CD4-positive, alpha-beta T cell treated with Interferon alpha-2 for 1 hour (primary cell): Measurements from ENCODE around the gene MYL6B.

Source experiments
- DNase-seq, 2 donors: peaks; one replicate each; pipeline ENCODE4 v3.0.0-alpha.2; 2020 to 2022

MYL6B gene

DNA sequence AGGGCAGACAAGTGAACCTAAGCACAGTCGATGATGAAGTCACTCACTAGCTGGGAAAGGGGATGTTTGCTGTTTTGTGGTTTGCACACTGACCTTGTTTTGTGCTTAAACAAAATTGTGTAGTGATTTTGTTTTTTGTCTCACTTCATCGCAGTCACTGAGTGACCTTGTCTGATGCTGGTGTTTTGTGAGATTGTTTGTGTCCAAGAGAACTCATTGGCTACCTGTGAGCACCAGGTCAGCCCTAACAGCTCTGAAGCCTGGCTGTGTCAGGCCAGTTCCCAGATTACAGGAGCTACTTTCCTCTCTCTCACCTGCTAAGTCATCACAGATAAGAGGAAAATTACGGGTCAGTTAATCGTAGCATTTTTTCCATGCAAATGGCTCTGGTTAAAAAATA is 28.3 kb upstream of the MYL6B start:
- no peak for DNase-seq

DNA sequence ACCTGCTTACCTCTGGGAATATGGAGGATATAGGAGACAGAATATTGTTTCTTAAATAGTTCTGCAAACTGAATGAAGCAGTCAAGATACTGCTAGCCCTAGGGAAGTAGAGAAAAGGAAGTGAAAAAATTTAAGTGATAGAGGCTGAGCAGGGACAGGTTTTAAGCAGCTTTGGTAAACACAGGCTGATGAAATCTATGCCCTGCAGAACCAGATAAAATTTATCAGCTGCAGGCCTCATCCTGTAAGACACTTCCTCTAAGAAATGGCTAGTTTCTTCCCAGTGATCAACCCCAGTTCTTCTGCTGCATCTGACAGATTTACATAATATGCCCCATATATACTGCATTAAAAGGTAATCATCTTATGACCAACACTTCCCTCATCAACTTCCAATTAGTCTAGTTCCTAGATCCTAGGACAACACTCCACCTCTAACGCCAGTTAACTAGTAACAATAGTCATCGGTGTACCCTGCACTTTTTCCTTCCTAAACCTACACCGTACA is 25.6 kb upstream of the MYL6B start:
- no peak for DNase-seq

DNA sequence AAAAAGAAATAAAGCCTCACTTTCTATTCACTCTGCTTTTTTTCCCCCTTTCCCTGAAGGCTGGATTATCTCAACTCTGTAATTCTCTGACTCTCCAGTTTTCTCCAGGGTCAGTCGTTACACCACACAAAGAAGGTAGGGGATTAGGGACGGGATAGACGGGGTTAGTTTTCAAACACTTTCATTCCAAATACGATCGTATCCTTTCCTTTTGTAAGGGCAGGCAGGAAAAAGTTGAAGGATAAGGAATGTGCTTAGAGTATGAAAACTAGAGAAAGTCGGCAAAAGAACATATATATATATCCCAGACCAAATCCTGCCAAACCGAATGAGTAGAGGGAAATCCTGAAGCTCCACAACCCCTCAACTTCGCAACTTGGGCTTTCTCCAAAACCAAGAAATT is 24.9 kb upstream of the MYL6B start:
- no peak for DNase-seq

DNA sequence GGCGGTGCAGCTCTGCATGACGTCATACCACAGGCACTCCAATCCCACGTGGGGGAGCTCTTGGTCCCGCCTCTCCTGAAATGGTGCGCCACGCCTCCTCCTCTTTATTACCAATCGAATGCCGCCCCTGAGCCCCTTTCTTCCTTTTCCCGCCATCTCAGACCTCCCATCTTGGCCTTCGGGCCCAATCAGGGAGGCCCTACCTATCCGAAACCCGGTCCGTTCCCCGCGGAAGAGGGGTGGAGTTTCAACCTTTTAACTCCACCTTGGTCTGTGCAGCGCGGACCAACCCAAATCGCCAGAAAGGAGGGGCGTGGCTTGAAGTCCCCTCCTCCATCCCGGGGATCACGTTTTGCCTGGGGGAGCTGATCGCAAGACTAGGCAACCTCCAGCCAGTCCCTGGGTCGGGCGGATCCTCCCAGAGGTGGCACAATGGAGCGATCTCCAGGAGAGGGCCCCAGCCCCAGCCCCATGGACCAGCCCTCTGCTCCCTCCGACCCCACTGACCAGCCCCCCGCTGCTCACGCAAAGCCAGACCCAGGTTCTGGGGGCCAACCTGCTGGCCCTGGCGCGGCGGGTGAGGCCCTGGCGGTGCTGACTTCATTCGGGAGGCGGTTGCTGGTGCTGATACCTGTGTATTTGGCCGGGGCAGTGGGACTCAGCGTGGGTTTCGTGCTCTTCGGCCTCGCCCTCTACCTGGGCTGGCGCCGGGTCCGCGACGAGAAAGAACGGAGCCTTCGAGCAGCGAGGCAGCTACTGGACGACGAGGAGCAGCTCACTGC is 24.3 kb upstream of the MYL6B start, which contains the start of gene ESYT1:
Gene ESYT1 (plus strand): TSS at position 380 of the 782 bp plus-strand sequence. CDS start 53 bp downstream, at position 433.
- peak; percentile 100 for DNase-seq

DNA sequence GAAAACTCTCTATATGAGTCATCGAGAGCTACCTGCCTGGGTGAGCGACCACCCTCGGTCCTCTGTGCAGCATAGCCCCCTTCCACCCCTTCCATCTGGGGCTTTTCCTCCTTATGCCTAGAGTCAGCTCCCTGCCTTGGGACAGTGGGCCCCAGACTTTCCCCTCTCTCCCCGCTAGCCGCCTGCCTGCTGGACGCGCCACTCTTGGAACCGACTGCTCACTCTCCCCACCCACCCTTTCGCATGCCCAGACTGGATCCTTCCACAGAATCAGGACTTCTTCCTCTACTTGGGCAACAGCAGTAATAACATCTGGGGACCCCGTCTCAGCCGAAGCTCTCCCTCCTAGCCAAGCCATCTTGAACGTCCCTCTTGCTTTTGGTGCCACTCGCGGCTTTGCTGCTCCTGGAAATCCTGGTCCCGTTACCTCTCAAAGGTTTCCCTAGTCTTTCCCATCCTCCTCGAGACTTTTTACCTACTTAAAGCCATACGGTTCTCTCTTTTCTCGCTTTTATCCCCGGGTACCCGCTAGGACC is 23.6 kb upstream of the MYL6B start:
- peak in 1 of 2 donors; percentile 26 for DNase-seq

DNA sequence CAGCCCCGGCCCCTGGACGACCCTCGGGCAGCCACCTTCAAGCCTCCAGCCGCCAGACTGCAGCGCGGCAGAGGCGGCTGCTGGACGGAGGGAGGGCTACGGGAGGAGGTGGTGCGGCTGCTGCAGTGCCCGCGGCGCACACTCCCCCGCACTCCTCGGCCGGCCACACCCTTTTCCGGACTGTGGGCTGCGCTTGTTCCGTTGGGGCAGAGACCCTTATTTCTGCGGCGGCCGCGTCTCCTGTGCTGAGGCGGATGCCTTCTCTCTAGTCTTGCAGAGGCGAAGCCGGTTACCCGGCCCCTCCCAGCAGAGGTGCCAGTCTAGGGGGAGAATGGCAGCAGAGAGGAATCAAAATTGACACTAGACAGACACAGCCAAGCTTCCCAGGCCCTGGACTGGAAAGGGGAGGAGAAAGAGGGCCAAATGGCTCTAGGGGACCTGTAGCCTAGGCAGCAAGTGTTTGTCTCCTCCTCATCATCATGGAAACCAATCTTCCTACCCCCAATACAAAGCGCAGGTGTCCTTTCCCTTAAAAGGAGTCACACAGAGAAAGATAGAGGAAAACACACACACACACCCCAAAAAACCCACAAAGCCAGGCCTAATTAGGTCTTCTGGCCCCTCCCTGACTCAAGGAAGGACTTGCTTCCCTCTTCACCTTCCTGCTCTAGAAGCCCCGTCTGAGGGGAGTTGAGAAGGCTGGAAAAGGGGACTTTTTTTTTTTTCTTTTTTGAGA is 23.0 kb upstream of the MYL6B start:
- DNase-seq, result peak; percentile 72 to 84

DNA sequence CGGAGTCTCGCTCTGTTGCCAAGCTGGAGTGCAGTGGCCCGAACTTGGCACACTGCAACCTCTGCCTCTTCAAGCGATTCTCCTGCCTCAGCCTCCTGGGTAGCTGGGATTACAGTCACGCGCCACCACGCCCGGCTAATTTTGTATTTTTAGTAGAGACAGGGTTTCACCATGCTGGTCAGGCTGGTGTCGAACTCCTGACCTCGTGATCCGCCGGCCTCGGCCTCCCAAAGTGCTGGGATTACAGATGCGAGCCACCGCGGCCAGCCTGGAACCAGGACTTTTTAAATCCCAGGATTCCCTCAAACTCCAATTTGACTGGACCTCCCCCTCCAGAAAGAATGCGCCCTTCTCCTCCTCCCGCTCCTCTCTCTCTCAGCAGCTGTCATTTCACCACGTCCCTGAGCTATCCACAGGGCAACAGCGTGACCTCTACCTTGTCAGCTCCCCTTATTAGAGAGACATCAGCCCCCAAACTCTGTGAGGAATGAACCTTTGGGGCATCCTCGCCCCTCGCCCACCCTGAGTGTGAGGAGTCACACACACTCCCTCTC is 22.4 kb upstream of the MYL6B start:
- no peak for DNase-seq

DNA sequence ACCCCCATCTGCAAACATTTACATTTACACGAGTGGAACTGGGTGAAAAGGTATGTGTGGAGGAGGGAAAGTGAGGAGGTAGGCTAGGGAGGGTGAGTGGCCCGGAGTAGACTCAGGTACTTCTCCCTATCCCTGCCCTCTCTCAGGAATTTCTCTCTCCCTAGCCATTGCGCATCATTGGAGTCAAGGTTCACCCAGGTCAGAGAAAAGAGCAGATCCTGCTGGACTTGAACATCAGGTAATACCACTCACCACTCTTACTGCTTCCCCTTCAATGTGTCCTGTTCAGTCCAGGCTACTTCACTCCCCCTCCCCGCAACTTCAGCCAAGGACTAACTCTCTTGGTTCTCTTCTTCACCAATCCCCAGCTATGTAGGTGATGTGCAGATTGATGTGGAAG is 21.5 kb upstream of the MYL6B start:
- DNase-seq, result no peak

DNA sequence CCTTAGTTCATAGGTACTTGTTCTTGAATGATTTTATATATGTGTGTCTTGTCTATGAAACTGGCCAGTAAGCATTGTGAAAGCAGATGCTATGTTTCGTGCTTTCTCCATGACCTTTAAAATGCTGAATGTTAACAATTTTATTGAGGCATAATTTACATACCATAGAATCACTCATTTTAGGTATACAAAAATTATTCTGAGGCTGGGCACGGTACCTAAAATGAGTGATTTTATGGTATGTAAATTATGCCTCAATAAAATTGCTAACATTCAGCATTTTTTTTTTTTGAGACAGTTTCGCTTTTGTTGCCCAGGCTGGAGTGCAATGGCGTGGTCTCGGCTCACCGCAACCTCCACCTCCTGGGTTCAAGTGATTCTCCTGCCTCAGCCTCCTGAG is 17.5 kb upstream of the MYL6B start:
- DNase-seq, result no peak

DNA sequence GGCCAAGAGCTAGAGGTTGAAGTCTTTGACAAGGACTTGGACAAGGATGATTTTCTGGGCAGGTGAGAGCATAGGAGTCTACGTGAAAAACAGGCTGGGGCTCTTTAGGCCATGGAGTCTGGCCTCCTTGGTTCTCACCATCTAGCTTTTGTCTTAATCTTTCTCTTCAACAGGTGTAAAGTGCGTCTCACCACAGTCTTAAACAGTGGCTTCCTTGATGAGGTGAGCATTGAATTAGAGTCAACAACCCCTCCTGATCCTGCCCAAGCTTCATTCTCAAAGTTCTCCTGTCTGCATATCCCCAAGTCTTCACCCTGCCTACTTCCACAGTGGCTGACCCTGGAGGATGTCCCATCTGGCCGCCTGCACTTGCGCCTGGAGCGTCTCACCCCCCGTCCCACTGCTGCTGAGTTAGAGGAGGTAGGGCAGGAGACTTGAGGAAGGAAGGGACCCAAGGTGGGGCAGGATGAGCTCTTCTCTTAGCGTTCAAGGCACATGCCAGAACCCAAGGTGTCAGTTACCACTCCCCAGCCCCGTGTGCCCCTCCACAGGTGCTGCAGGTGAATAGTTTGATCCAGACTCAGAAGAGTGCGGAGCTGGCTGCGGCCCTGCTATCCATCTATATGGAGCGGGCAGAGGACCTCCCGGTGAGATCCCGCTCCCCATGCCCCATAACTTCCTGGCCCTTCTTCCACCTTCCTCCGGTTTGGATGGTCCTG is 14.4 kb upstream of the MYL6B start:
- DNase-seq, result no peak

DNA sequence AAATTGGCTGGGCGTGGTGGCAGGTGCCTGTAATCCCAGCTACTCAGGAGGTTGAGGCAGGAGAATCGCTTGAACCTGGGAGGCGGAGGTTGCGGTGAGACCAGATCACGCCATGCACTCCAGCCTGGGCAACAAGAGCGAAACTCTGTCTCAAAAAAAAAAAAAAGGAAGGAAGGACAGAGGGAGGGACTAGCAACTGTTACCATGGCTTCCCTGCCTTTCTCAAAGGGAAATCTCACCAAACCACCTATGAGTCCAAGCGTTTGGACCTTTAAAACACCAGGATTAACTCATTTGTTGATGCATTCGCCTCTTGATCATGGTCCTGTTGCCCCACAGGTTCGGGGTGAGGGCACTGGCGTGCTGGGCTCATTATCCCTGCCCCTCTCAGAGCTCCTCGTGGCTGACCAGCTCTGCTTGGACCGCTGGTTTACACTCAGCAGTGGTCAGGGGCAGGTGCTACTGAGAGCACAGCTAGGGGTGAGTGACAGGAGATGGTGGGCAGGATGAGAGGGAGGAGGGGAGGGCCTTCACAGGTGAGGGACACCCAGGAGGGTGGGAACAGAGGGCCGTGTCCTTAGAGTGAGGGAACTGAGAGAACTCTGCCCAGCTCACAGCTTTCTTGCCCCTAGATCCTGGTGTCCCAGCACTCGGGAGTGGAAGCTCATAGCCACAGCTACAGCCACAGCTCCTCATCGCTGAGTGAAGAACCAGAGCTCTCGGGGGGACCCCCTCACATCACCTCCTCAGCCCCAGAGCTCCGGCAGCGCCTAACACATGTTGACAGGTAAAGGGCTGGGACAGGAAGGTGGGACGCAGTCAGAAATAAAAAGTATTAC is 10.2 kb upstream of the MYL6B start:
- no peak for DNase-seq

DNA sequence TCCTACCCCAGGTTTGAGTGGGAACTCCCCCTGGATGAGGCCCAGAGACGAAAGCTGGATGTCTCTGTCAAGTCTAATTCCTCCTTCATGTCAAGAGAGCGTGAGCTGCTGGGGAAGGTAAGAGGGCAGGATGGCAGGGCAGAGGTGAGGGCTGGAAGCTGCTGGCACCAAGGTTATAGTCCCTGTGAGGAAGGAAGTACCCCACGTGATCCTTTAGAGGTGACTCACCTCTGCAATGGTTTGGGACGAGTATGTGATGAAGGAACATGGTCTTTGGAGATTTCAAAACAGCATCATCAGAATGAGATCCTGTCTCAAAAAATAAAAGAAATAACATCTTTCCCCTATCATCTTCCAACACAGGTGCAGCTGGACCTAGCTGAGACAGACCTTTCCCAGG is 9.2 kb upstream of the MYL6B start:
- DNase-seq, result no peak

DNA sequence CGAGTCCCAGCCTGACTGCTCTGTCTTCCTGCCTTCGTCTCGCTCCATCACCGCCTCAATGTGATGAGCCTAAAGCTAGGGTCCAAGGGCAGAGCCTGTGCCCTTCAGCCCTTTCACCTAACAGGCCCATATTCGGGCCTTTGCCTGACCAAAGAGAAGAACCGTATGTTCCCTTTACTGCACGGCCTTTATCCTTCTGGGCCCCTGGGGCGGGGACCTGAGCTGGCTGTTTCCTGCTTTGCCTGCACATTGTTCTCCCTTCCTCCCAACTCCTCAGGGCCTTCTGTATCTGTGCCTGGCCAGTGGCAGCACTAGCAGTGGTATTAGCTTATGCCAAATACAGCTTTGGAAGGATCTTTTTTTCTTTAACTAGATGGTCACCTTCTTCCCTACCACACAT is 8.5 kb upstream of the MYL6B start:
- DNase-seq, result no peak

DNA sequence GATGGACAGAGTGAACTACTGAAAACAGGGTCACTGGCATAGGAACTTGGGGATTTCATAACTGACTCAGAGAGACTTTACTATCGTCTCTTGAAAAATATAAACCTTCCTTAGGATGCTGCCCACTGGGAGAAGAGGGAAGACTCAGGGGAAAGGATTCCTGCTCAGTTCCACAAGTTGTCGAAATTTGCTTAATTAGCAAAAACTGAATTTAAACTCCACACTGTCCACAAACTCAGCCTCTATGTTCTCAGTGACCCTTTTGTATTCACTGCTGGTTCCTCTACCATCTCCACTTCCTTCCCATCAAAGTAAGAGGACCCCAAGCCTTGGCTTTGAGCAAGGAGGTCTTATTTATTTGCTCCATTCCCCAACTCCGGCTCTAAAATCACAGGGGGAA is 7.2 kb upstream of the MYL6B start:
- DNase-seq, result no peak

DNA sequence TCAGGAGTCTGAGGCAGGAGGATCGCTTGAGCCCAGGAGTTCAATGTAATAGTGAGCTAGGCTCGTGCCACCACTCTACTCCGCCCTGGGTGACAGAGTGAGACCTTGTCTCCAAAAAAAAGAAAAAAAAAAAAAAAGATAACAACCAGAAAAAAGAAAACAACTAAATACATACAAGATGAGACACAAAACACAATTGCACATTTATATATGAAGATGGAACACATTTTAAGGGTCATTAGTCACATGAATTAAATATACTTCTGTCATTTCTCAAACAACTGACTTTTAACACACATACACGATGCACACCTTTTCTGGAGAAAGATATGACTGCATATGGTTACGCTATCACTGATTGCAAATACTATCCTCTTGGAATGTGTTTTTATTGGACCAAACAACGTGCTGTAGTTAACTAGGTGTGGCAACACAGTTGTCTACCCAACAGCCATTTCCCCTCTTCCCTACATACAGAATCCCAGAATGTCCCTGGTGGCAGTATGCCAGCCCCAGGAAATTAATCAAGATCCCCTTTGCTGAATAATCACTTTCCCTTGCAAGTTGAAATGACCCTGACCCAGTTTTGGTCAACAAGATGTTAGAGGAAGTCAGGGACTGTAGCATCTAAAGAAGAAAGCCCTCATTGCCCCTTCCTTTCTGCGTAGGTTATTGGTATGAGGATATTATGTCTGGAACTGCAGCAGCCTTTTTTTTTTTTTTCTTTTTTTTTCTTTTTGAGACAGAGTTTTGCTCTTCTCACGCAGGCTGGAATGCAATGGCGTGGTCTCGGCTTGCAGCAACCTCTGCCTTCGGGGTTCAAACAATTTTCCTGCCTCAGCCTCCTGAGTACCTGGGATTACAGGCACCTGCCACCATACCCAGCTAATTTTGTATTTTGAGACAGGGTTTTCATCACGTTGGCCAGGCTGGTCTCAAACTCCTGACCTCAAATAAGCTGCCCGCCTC is 5.6 kb upstream of the MYL6B start:
- no peak for DNase-seq

DNA sequence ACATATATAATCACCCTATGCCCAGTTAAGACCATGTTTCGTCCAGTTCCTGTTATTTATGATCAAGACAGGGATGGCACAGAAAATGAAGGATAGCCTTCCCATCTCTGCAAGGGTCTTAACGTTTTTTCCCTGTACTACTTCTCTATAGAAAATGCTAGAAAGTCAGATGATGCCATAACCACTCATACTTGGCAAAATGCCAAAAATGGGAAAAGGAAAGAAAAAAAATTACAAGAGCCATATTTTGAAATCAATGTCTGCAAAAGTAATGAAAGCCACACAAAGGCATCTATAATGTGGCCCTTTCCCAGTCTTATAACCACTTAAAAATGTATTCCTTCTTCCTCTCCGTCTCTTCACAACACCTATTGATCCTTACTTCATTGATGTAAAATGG is 1.8 kb upstream of the MYL6B start:
- no peak for DNase-seq

DNA sequence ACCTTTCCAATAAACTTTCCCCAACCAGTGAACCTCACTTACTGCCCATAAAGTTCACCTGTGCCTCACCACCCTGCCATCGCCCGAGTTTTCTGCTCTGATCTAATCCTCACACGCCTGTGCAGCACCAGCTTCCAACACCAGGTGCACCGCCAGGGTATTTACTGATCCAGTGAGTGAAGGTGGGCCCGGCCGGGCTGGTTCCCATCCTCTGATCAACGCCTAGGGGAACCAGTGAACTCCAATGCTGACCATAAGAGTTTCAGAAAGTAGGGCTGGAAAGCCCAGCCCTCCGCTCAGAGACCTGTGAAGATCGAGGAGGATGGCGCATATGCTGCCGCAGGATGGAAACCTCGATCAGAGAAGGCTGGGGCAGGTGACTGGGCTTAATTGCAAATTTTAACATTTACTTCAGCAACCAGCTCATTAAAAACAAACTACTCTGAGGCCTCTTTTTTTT is 685 bp upstream of the MYL6B start:
- peak; percentile 51 to 71 for DNase-seq

DNA sequence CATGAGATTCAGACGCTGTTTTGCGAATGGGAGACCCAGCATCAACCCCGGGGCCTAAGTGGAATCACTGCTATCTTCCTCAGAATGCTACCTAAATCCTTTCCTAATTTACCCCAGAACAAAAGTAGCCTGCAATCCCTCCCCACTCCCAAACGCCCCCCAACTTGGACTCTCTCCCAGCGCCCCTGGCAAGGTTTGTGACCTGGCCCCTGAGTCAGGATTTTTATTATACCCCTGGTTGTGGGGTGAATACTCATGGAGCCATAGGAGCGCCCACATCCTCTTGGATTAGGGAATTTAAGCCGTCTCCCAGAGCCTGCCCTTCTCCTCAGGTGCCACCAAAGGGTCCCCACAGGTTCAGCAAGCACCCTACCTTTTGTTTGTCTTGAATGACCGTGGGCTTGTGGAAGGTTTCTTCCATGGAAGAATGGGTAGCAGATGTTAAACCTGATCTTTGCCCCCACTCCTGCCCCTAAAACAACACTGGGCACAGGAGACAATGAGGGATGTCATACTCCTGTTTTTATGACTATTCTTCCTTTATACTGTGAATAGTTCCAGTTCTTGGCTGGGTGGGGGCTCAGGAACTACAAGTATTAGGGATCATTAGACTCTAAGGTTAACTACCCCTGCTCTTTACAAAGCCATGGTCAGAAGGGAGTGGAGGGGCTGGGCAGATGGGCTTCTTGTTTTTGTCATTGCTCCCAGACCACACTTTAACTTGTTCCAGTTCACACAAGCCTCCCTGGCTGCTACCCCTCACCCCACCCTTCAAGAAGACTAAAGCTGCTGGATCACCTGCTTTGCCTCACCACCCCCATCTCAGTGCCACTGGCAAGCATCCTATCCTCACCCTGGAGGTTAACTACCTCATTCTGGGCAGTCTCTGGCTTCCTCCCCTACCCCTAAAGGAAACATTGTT is 630 bp downstream of the MYL6B start:
- DNase-seq, result no peak

DNA sequence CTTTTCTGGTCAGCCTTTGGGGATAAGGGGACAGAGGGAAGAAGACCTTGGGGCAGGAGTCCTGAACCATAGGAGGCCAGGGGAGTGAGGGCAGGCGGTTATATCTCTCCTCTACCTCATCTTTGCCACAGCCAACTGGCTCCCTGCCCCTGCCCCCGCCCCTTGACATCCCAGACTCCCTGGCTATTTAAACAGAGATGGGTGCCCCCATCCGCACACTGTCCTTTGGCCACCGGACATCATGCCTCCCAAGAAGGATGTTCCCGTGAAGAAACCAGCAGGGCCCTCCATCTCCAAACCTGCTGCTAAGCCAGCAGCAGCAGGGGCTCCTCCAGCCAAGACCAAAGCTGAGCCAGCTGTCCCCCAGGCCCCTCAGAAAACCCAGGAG is 1.3 kb downstream of the MYL6B start:
- DNase-seq, result no peak
